ENCODE data around the gene LMO1. TPM values are rescaled to one million over a fixed set of nuclear protein-coding genes. Genes with fewer than 3 reads are reported as not detected.
A peak's percentile ranks its signal among the peaks of the same experiment; 100 is the strongest.

The LMO1 gene
- total RNA-seq, 1 experiment from 2014 or later, result not detected

DNA sequence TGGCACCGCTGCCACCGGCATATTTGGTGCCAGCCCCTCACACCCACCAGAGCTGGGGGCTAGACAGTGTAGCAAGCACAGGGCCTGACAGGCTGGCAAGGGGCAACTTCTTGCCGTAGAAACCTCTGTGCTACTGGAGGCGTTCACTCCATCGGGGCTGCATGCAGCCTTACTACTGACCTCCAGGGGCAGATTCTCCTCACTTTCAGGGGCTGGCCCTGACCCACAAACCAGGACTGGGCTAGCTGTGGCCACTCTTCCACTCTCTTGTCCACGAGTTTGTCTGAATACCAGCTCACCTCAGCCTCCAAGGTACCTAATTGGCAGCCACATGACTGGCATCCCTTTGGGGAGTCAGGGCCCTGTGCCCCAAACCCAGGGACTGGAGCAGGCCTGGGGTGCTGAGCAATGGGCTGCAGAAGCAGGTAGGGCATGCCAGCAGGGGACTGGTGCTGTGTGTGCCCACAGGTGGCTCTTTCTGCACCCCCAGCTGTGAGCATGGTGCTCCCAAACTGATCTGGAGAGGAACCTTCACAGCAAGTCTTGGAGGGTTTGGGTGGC lies 2.1 kb upstream of the LMO1 start:
- H3K4me1 Mint-ChIP-seq (ENCODE audit: insufficient read depth, unreplicated experiment), result peaks cover 8% of the 10 kb centered on the region
- no peak overlapping the region for H3K27ac Mint-ChIP-seq (ENCODE audit: low read depth, unreplicated experiment)
- ChIA-PET POLR2A (no interaction called here), CTCF (interaction anchor here (0.6 to 15.4 kb wide), 12 partner anchors 12 to 517 kb away, joined by 3 to 398 read pairs (median 7); no protein-coding TSS in a partner anchor)
- DNase-seq (ENCODE audit: unreplicated experiment), result no peak
- intact Hi-C loops (cut with micrococcal nuclease), result loop anchor here (2.0 kb wide), 1 partner anchor 73 kb away; no protein-coding TSS in a partner anchor
- TF ChIP-seq, protein P1, sequence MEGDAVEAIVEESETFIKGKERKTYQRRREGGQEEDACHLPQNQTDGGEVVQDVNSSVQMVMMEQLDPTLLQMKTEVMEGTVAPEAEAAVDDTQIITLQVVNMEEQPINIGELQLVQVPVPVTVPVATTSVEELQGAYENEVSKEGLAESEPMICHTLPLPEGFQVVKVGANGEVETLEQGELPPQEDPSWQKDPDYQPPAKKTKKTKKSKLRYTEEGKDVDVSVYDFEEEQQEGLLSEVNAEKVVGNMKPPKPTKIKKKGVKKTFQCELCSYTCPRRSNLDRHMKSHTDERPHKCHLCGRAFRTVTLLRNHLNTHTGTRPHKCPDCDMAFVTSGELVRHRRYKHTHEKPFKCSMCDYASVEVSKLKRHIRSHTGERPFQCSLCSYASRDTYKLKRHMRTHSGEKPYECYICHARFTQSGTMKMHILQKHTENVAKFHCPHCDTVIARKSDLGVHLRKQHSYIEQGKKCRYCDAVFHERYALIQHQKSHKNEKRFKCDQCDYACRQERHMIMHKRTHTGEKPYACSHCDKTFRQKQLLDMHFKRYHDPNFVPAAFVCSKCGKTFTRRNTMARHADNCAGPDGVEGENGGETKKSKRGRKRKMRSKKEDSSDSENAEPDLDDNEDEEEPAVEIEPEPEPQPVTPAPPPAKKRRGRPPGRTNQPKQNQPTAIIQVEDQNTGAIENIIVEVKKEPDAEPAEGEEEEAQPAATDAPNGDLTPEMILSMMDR (IDR thresholded peaks at IDR 0.05; ENCODE audit: unreplicated experiment), result peak; percentile 17
- peaks cover 21% of the 10 kb centered on the region for H3K27me3 Mint-ChIP-seq (ENCODE audit: insufficient read depth, unreplicated experiment)
- no TSS peak for BruUV-seq (replicated peaks)
- no peaks in the 10 kb centered on the region for H3K36me3 Mint-ChIP-seq (ENCODE audit: insufficient read depth, unreplicated experiment)
- no peaks in the 10 kb centered on the region for H3K9me3 Mint-ChIP-seq (ENCODE audit: unreplicated experiment)
- no peak overlapping the region for H3K4me3 Mint-ChIP-seq (ENCODE audit: unreplicated experiment)

DNA sequence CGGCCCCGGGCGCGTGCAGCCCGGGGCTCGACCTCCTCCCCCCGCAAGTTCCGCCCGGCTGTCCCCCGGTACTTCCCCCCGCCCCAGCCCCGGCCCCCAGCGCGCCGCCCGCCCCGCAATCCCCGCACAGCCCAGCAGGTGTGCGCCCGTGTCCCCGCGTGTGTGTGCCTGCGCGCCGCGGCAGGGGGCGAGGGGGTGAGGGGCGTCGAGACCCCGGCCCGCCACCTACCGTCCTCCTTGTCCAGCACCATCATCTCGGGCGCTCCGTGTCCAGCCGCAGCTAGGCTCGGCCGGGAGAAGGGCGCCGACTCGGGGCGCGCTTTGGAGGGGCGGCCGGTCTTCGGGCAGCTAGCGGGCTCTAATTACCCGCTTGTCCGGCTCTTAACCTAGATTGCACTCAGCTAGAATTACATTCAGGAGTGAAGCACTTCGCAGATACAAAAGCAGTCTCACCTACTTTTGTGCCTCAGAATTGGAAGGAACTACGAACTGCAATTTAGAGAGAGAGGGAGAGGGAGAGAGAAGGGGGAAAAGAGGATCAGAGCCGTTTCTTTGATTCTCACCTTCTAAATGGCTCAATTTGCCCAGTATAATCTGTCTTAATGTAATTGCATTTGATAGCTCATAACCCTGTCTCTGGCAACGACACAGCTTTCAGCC lies 439 bp downstream of the LMO1 start:
- DNase-seq (ENCODE audit: unreplicated experiment), result no peak
- Mint-ChIP-seq H3K4me1 (ENCODE audit: insufficient read depth, unreplicated experiment) (peaks cover 18% of the 10 kb centered on the region), H3K9me3 (ENCODE audit: unreplicated experiment) (no peaks in the 10 kb centered on the region), H3K4me3 (ENCODE audit: unreplicated experiment) (peak overlapping the region; percentile 61), H3K27ac (ENCODE audit: low read depth, unreplicated experiment) (no peak overlapping the region), H3K36me3 (ENCODE audit: insufficient read depth, unreplicated experiment) (no peaks in the 10 kb centered on the region), H3K27me3 (ENCODE audit: insufficient read depth, unreplicated experiment) (peaks cover 12% of the 10 kb centered on the region)
- intact Hi-C loops (cut with micrococcal nuclease), result loop anchor here (1.0 kb wide), 2 partner anchors 16 to 36 kb away; no protein-coding TSS in a partner anchor
- ChIA-PET CTCF (interaction anchor here (0.5 to 15.4 kb wide), 51 partner anchors 8 to 1983 kb away, joined by 3 to 398 read pairs (median 4); no protein-coding TSS in a partner anchor), POLR2A (interaction anchor here (1.1 to 2.0 kb wide), 6 partner anchors 10 to 36 kb away, joined by 3 to 7 read pairs (median 5); no protein-coding TSS in a partner anchor)
- no TSS peak for BruUV-seq (replicated peaks)
- TF ChIP-seq, protein P1 (IDR thresholded peaks at IDR 0.05; ENCODE audit: unreplicated experiment), result no peak

DNA sequence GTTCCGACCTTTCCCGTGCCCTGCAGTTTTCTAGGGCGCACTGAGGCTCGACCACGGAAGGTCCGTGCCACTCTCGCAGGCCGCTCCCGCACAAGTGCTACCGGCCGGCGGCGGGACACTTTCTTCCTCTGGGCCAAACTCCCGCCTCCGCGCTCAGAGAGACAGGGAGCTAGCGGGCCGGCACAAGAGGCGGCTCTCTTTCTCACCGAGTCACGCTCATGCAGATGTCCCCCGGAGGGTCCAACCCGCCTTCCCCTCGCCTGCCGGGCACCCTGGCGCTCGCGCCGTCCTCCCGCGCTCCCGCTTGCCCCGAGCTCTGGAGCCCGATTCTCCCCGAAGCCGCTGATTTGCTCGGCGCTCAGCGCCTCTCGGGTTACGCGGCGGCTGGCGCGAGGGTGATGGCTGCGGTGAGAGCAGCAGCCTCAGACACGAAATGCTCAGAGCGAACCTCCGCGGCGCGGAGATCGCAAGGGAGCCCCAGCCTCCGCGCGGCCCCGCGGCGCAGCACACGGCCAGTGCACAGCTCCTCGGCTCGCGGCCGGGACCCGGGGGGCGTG lies 1.0 kb downstream of the LMO1 start:
- no peak overlapping the region for H3K27ac Mint-ChIP-seq (ENCODE audit: low read depth, unreplicated experiment)
- BruUV-seq (replicated peaks), result no TSS peak
- H3K4me1 Mint-ChIP-seq (ENCODE audit: insufficient read depth, unreplicated experiment), result peaks cover 23% of the 10 kb centered on the region
- peak overlapping the region; percentile 61 for H3K4me3 Mint-ChIP-seq (ENCODE audit: unreplicated experiment)
- peak; percentile 37 for DNase-seq (ENCODE audit: unreplicated experiment)
- no peaks in the 10 kb centered on the region for H3K9me3 Mint-ChIP-seq (ENCODE audit: unreplicated experiment)
- ChIA-PET POLR2A (interaction anchor here (1.1 to 2.0 kb wide), 5 partner anchors 11 to 36 kb away, joined by 3 to 7 read pairs (median 4); no protein-coding TSS in a partner anchor), CTCF (interaction anchor here (0.5 to 15.4 kb wide), 22 partner anchors 8 to 410 kb away, joined by 3 to 398 read pairs (median 7); no protein-coding TSS in a partner anchor)
- intact Hi-C loops (cut with micrococcal nuclease), result loop anchor here (1.0 kb wide), 2 partner anchors 15 to 35 kb away; no protein-coding TSS in a partner anchor
- H3K36me3 Mint-ChIP-seq (ENCODE audit: insufficient read depth, unreplicated experiment), result no peaks in the 10 kb centered on the region
- TF ChIP-seq, protein P1 (IDR thresholded peaks at IDR 0.05; ENCODE audit: unreplicated experiment), result no peak
- peaks cover 12% of the 10 kb centered on the region for H3K27me3 Mint-ChIP-seq (ENCODE audit: insufficient read depth, unreplicated experiment)
